Colonic mucosa (tissue), 4 donors: Measurements from ENCODE around the gene BEND5. TPM values are rescaled to one million over a fixed set of nuclear protein-coding genes. Genes with fewer than 3 reads are reported as not detected.

Experiments
- DNase-seq: peaks from one replicate; pipeline ENCODE4 v3.0.0-alpha.2; 2020
- H3K27ac ChIP-seq: fragments of 200-600 bp; one replicate; pipeline ENCODE4 v1.8.0; 2021
- H3K27me3 ChIP-seq: fragments of 200-600 bp; one replicate; pipeline ENCODE4 v1.8.0; 2021
- H3K36me3 ChIP-seq: fragments of 200-600 bp; one replicate; pipeline ENCODE4 v1.8.0; 2021
- H3K4me1 ChIP-seq: fragments of 200-600 bp; one replicate; pipeline ENCODE4 v1.8.0; 2021; ENCODE audit warnings: mild to moderate bottlenecking
- H3K4me3 ChIP-seq: fragments of 200-600 bp; one replicate; pipeline ENCODE4 v1.8.0; 2021
- H3K9ac ChIP-seq, 2 donors: one replicate each; pipeline ENCODE4 v1.7.0; 2013; ENCODE audit warnings: control low read depth in 2 of 2, low read depth in 2 of 2, low read length in 2 of 2
- H3K9me3 ChIP-seq: fragments of 200-600 bp; one replicate; pipeline ENCODE4 v1.8.0; 2021
- CTCF ChIP-seq: fragments of 200-600 bp; IDR thresholded peaks from one replicate; pipeline ENCODE4 v1.8.0; 2022; ENCODE audit warnings: antibody characterized with exemption, mild to moderate bottlenecking
- intact Hi-C: fragments of 100-400 bp; cut with DNase I; formaldehyde crosslinking; loops from one replicate; pipeline ENCODE4 v1.14.1; 2022
- total RNA-seq, 2 donors: library from RNA; stranded (reverse); fragmentation: NEBNext Ultra II Directional in 1 of 2; extraction: Animal tissue kit (Norgen Biotek cat#: 25700) in 1 of 2; gene quantifications; one replicate each; pipeline ENCODE4 v1.2.1, GENCODE V29; 2021
- donor health status: healthy.
- donor health status: DM: no; HTN: no; CAD: no.
- donor health status: DM: no; HTN: no; CAD: no.

BEND5 gene
- total RNA-seq, 2 donors from 2014 or later: 0.57 to 4.9 TPM

- H3K4me1 ChIP-seq: no peaks in the 10 kb centered on the region
- H3K27ac ChIP-seq: no peak overlapping the region
- DNase-seq: no peak
- no peaks in the 10 kb centered on the region for H3K36me3 ChIP-seq
- no peaks in the 10 kb centered on the region for H3K9me3 ChIP-seq
- no peak overlapping the region for H3K9ac ChIP-seq
- H3K27me3 ChIP-seq: no peaks in the 10 kb centered on the region
- TF ChIP-seq CTCF: no peak
- no peak overlapping the region for H3K4me3 ChIP-seq
- intact Hi-C loops: no loop called here
Measured at GRCh38 chr1:48758976-48759375, 17.7 kb downstream of the BEND5 start.

- Histone ChIP-seq H3K4me1 (no peaks in the 10 kb centered on the region), H3K9me3 (no peaks in the 10 kb centered on the region), H3K4me3 (no peak overlapping the region), H3K27ac (no peak overlapping the region), H3K27me3 (no peaks in the 10 kb centered on the region), H3K9ac (no peak overlapping the region), H3K36me3 (no peaks in the 10 kb centered on the region)
- no peak for DNase-seq
- no peak for TF ChIP-seq CTCF
- intact Hi-C loops: no loop called here
Measured at GRCh38 chr1:48757363-48757762, 19.3 kb downstream of the BEND5 start.

- intact Hi-C loops: no loop called here
- H3K27me3 ChIP-seq: no peaks in the 10 kb centered on the region
- no peak overlapping the region for H3K27ac ChIP-seq
- no peaks in the 10 kb centered on the region for H3K36me3 ChIP-seq
- TF ChIP-seq CTCF: no peak
- no peak overlapping the region for H3K9ac ChIP-seq
- DNase-seq: no peak
- no peaks in the 10 kb centered on the region for H3K9me3 ChIP-seq
- H3K4me1 ChIP-seq: no peaks in the 10 kb centered on the region
- no peak overlapping the region for H3K4me3 ChIP-seq
Measured at GRCh38 chr1:48756683-48757316, 19.9 kb downstream of the BEND5 start.

GRCh38 chr1:48753293-48753692 lies 23.4 kb downstream of the BEND5 start:
- no peak for DNase-seq
- H3K4me3 ChIP-seq: no peak overlapping the region
- no peaks in the 10 kb centered on the region for H3K36me3 ChIP-seq
- no peaks in the 10 kb centered on the region for H3K9me3 ChIP-seq
- H3K9ac ChIP-seq: no peak overlapping the region
- no peak for TF ChIP-seq CTCF
- no peaks in the 10 kb centered on the region for H3K27me3 ChIP-seq
- H3K4me1 ChIP-seq: no peaks in the 10 kb centered on the region
- intact Hi-C loops: no loop called here
- H3K27ac ChIP-seq: no peak overlapping the region

GRCh38 chr1:48750109-48750508 lies 26.6 kb downstream of the BEND5 start:
- no peak overlapping the region for H3K9ac ChIP-seq
- no peaks in the 10 kb centered on the region for H3K27me3 ChIP-seq
- H3K9me3 ChIP-seq: no peaks in the 10 kb centered on the region
- DNase-seq: no peak
- intact Hi-C loops: no loop called here
- no peaks in the 10 kb centered on the region for H3K36me3 ChIP-seq
- H3K4me3 ChIP-seq: no peak overlapping the region
- H3K4me1 ChIP-seq: no peaks in the 10 kb centered on the region
- TF ChIP-seq CTCF: no peak
- H3K27ac ChIP-seq: no peak overlapping the region
